ENCODE measurements around the gene CCDC91.

CCDC91 gene

GRCh38 chr12:28190321-28191050 lies at the start of gene CCDC91:
TSS of gene CCDC91 (plus strand) at chr12:28190456. CDS start at chr12:28257216, 66,760 bp downstream.
- DNase-seq (ENCODE audit: low read depth in 2 of 3, low spot score in 1 of 3) = peak; percentile 75 to 79 (median 77)

GRCh38 chr12:28144059-28144458 lies 46.2 kb upstream of the CCDC91 start:
- no peak for DNase-seq (ENCODE audit: low read depth in 2 of 3, low spot score in 1 of 3)

GRCh38 chr12:28144532-28144931 lies 45.7 kb upstream of the CCDC91 start:
- DNase-seq (ENCODE audit: low read depth in 2 of 3, low spot score in 1 of 3) = no peak

- DNase-seq (ENCODE audit: low read depth in 2 of 3, low spot score in 1 of 3) = no peak
These were observed 45.0 kb upstream of the CCDC91 start for GRCh38 chr12:28145216-28145615.

- no peak for DNase-seq (ENCODE audit: low read depth in 2 of 3, low spot score in 1 of 3)
These were observed 41.0 kb upstream of the CCDC91 start for GRCh38 chr12:28149279-28149678.

DNA sequence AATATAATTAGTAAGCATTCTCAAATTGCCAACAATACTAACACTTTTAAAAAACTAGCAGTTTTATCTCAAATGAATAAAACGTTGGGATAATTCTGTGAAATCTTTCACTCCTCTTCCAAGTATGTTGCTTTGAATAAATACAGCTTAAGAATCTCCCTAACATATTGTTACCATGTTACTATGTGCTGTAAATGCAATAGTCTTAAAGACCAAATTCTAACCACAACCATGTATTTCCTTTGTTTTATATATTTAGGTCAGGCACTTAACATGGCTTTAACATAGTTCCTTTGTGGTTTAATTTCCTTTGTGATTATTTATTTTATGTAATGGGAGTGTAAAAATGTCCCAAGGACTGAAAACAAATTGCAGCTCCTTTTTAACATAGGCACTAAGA lies 33.9 kb upstream of the CCDC91 start:
- no peak for DNase-seq (ENCODE audit: low read depth in 2 of 3, low spot score in 1 of 3)

DNA sequence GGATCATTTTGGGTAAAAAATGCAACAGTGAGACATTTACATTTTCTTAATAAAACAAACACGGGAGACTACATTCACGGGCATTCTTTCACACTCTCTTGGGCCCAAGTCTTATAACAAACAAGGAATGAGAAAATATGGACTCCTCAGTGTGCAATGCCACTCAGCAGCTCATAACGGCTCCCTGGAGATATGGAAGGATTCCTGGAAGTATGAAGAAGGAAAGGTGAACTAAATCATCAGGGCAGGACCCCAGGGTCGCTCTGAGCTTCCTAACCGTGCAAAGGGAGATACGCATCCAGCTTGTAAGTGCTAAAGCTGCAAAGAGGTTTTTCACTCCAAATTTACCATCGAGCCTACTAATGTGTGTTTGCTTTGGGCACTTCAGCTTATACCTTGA lies 33.5 kb upstream of the CCDC91 start:
- no peak for DNase-seq (ENCODE audit: low read depth in 2 of 3, low spot score in 1 of 3)

- no peak for DNase-seq (ENCODE audit: low read depth in 2 of 3, low spot score in 1 of 3)
These were observed 31.9 kb upstream of the CCDC91 start for GRCh38 chr12:28158353-28158752.

DNA sequence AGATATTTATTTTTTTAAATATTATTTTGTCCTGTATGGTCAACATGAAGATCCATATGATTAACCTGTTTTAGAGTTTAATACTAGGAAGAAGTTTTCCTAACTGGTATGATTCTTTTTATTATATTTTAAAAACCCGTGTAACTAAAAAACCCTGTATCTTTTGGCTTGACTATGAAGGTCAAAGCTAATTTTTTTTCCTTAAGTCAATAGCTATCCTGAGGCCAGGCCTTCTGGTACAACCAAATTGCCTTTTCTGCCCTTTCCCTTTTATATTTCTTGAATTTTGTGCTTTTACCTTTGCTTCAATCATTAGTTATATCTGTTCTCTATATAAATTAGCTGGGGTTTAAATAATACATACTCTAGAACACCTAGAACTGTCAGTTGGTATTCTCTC lies 30.6 kb upstream of the CCDC91 start:
- DNase-seq (ENCODE audit: low read depth in 2 of 3, low spot score in 1 of 3) = no peak

DNA sequence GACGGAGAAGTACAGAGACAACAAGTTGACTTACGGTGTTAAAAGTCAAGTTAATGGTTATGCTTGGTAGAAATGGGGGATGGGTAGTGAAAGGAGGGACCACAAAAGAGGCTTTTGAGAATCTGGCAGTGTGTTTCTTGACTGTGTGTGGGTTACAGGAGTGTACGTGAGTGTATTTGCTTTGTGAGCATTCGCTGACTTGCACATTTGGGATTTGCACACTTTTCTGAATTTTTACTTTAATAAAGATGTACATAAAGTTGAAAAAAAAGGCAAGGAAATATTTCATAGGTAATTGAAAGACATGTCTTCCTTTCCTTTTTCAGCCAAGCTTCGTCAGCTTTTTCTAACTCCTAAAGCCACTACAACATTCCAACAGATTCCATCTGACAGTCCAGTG lies 28.6 kb upstream of the CCDC91 start:
- no peak for DNase-seq (ENCODE audit: low read depth in 2 of 3, low spot score in 1 of 3)

- no peak for DNase-seq (ENCODE audit: low read depth in 2 of 3, low spot score in 1 of 3)
These were observed 27.6 kb upstream of the CCDC91 start for GRCh38 chr12:28162697-28163096.

DNA sequence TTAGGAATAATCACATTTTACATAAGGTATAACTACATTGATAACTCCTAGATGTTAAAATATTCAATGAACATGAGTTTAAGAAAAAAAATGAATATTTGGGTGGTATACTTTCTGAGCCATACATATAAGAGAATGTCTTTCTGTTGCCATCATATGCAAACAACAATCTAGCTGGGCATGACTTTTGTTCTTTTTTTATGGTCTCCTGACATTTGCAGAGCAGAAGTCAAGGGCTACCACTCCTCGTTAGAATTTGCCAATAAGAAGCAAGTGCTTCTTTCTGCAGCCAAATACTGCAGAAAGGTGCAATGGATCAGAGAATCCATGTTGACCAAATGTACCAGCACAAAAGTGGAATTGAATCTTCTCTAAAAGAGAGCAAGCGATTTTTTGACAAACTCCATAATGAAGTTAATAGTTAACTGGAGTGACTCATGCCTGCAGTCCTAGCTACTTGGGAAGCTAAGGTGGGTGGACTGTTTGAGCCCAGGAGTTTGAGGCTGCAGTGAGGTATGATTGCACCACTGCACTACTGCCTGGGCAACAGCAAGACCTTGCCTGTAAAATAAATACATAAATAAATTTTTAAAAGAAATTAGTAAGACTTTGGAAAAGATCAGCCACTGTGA lies 25.5 kb upstream of the CCDC91 start:
- DNase-seq (ENCODE audit: low read depth in 2 of 3, low spot score in 1 of 3) = no peak

GRCh38 chr12:28167981-28168485 lies 22.2 kb upstream of the CCDC91 start:
- no peak for DNase-seq (ENCODE audit: low read depth in 2 of 3, low spot score in 1 of 3)

- no peak for DNase-seq (ENCODE audit: low read depth in 2 of 3, low spot score in 1 of 3)
These were observed 18.7 kb upstream of the CCDC91 start for GRCh38 chr12:28171356-28172060.

DNA sequence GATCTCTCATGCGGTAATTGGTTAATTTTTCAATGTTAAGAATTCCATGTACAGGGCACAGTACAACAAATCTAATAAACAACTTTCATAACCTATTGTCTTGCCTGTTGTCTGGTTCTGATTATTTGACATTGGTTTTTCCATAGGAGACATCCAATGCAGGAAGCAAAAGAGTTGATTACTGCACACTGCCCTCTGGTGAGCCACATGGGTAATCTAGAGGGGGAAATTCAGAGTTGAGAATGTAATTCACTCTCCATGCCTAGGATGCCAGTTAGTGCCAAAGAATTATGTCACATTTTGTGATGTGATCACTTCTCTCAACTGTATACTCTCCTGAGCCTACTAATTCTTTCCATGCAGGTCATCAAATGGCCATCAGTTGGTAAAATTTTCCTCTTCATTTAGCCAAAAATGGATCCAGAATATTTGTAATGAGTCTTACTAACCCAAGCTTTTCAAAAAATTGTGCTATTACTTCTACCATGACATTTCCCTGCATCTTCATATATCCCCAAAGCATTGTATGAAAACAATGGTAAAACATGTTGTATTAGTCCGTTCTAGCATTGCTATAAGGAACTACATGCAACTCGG lies 17.7 kb upstream of the CCDC91 start:
- DNase-seq (ENCODE audit: low read depth in 2 of 3, low spot score in 1 of 3) = no peak

DNA sequence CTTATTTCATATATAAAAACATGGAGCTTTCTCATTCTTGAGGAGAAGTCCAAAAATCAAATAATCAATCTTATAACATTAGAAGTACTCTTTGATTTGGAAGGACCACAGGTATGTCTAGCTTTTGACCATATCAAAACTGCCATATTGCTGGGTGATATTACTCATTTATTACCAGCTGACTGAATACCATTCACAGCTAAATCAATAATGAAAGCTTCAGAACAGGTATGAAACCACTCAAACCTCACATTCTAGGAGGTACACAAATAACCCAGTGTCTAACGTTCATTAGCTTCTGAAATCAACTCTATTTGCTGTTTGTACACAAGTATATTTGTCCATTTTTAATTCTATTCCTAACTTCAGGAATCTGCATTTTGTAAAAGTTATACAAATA lies 16.8 kb upstream of the CCDC91 start:
- DNase-seq (ENCODE audit: low read depth in 2 of 3, low spot score in 1 of 3) = no peak

GRCh38 chr12:28175098-28175589 lies 15.1 kb upstream of the CCDC91 start:
- DNase-seq (ENCODE audit: low read depth in 2 of 3, low spot score in 1 of 3) = no peak

DNA sequence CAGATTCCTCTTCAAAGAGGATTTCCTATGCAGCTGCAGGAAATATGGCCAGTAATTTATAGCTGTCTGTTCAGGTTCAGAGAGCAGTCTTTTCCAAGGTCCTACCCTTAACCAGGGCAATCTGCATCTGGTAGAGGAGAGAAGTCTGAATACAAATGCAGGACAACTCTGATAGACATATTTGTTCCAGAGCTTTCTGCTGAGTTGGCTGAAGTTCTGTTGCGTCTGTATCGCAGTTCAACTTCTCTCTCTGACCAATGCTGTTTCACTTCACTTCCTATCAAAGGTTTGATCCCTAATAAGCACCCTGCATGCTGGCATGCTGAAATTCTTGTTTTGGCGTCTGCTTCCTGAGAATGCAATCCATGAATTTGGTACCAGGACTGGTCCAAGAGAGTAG lies 14.0 kb upstream of the CCDC91 start:
- no peak for DNase-seq (ENCODE audit: low read depth in 2 of 3, low spot score in 1 of 3)

DNA sequence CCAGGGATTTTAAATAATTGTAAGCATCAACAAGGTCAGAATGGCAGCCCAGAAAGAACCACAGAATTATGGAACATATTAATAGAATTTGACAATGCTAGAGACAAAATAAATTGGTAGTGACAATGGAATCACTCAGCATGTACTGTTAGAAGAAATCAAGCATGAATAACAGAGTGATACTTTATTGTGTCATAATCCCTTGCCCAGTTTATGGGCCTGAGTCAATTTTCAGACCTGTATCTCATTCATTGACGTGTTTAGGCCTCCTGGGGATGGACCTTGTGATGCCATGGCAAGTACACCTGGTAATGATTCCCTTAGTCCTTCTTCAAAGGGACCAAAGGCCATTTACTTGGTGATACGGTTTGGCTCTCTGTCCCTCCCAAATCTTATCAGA lies 12.8 kb upstream of the CCDC91 start:
- DNase-seq (ENCODE audit: low read depth in 2 of 3, low spot score in 1 of 3) = no peak

- DNase-seq (ENCODE audit: low read depth in 2 of 3, low spot score in 1 of 3) = no peak
These were observed 12.4 kb upstream of the CCDC91 start for GRCh38 chr12:28177905-28178304.

GRCh38 chr12:28178775-28179174 lies 11.5 kb upstream of the CCDC91 start:
- DNase-seq (ENCODE audit: low read depth in 2 of 3, low spot score in 1 of 3) = no peak

DNA sequence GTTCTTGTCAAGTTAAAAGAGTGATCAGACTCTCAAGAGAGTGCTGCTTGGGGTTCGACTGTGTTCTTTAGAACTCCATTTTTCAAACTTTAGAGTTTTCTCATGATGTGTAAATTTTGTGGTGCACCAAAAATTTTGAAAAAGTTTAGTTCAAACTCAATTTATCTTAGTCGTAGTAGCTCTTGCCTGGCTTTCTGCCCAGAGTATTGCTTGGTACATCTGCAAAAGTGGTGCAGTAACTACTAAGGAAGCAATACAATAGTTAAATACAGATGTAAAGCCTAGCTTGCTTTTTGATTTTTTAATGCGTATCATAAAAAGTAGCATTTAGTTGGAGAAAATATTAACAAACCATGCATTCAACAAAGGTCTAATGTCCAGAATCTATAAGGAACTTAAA lies 9.5 kb upstream of the CCDC91 start:
- no peak for DNase-seq (ENCODE audit: low read depth in 2 of 3, low spot score in 1 of 3)
